HL-60 (cell line): ENCODE results near the gene LCA5.
"Not testable (repeated sequence)": the region's sequence is repeated elsewhere in the genome, so short reads cannot be mapped to it uniquely, and the experiment has no call there.

Experiments
- DNase-seq, 2 experiments: peaks; one replicate each; pipeline ENCODE4 v3.0.0-alpha.2; 2010 to 2020; ENCODE audit warnings: low read depth in 1 of 2, low spot score in 1 of 2
- H3K27ac ChIP-seq: fragments of 250-450 bp; sonication (Bioruptor Pico); replicated peaks from 2 replicates; pipeline ENCODE4 v1.5.1; 2020; ENCODE audit warnings: mild to moderate bottlenecking, moderate library complexity
- H3K27me3 ChIP-seq: fragments of 250-450 bp; sonication (Bioruptor Pico); 2 replicates; pipeline ENCODE4 v1.5.1; 2021; ENCODE audit warnings: mild to moderate bottlenecking, moderate library complexity; ENCODE audit not compliant: insufficient read depth, poor library complexity, severe bottlenecking
- H3K4me3 ChIP-seq: replicated peaks from 2 replicates; pipeline ENCODE4 v1.5.1; 2011; ENCODE audit warnings: mild to moderate bottlenecking, control low read depth, low read length; ENCODE audit not compliant: insufficient read depth
- CTCF ChIP-seq: IDR thresholded peaks from one replicate; pipeline ENCODE4 v1.5.1; 2011; ENCODE audit warnings: low read length, control low read depth, inconsistent platforms; ENCODE audit not compliant: insufficient read depth
- GABPA ChIP-seq: IDR thresholded peaks from 2 replicates; pipeline ENCODE4 v1.6.1; 2012; ENCODE audit warnings: low read depth
- POLR2AphosphoS5 ChIP-seq: IDR thresholded peaks from 2 replicates; pipeline ENCODE4 v1.6.1; 2012; ENCODE audit warnings: low read depth
- REST ChIP-seq: IDR thresholded peaks from 2 replicates; pipeline ENCODE4 v1.6.1; 2012; ENCODE audit warnings: low read depth; ENCODE audit not compliant: insufficient replicate concordance
- SPI1 ChIP-seq: IDR thresholded peaks from 2 replicates; pipeline ENCODE4 v1.6.1; 2012; ENCODE audit warnings: low read depth, mild to moderate bottlenecking, borderline replicate concordance

The LCA5 gene

GRCh38 chr6:79450984-79451383, 86.2 kb downstream of the LCA5 start:
- Histone ChIP-seq H3K27me3 (no peaks in the 10 kb centered on the region), H3K4me3 (no peak overlapping the region), H3K27ac (no peak overlapping the region)
- no peak for TF ChIP-seq GABPA
- TF ChIP-seq CTCF, result no peak
- no peak for TF ChIP-seq REST
- TF ChIP-seq SPI1, result no peak
- no peak for TF ChIP-seq POLR2AphosphoS5
- DNase-seq, result no peak

- DNase-seq, result no peak
- Histone ChIP-seq H3K27ac (no peak overlapping the region), H3K4me3 (no peak overlapping the region), H3K27me3 (no peaks in the 10 kb centered on the region)
- TF ChIP-seq CTCF (no peak), SPI1 (no peak), REST (no peak), GABPA (no peak), POLR2AphosphoS5 (no peak)
Measured at GRCh38 chr6:79446006-79446405, 91.2 kb downstream of the LCA5 start.

- H3K27me3 ChIP-seq, DNase-seq, H3K27ac ChIP-seq, H3K4me3 ChIP-seq: not testable (repeated sequence)
Measured at GRCh38 chr6:79443876-79444275, 93.4 kb downstream of the LCA5 start.

- DNase-seq, result no peak
- H3K4me3 ChIP-seq, result no peak overlapping the region
Measured at GRCh38 chr6:79441192-79441591, 96.0 kb downstream of the LCA5 start.

More at GRCh38 chr6:79441192-79441591, 96.0 kb downstream of the LCA5 start:
- H3K27ac ChIP-seq, result no peak overlapping the region
- no peak for TF ChIP-seq POLR2AphosphoS5
- TF ChIP-seq GABPA, result no peak
- TF ChIP-seq CTCF, result no peak
- no peak for TF ChIP-seq REST
- no peak for TF ChIP-seq SPI1
- H3K27me3 ChIP-seq, result no peaks in the 10 kb centered on the region
